Trophoblast cell (in vitro differentiated cells and primary cell): ENCODE measurements around the gene BZW2.

ENCODE experiments used
- DNase-seq, 2 donors: peaks; one replicate each; pipeline ENCODE4 v3.0.0-alpha.2; 2016
- H2AFZ ChIP-seq: 2 replicates; pipeline ENCODE4 v1.6.1; 2013; ENCODE audit warnings: low read length, moderate library complexity, mild to moderate bottlenecking; ENCODE audit not compliant: insufficient read depth, poor library complexity
- H2AK5ac ChIP-seq: 2 replicates; pipeline ENCODE4 v1.6.1; 2013; ENCODE audit warnings: mild to moderate bottlenecking, low read length
- H2BK120ac ChIP-seq: 2 replicates; pipeline ENCODE4 v1.6.1; 2013; ENCODE audit warnings: low read length, mild to moderate bottlenecking, moderate library complexity; ENCODE audit not compliant: insufficient read depth, poor library complexity
- H2BK12ac ChIP-seq: 2 replicates; pipeline ENCODE4 v1.6.1; 2013; ENCODE audit warnings: mild to moderate bottlenecking, low read length, moderate library complexity
- H2BK5ac ChIP-seq: 2 replicates; pipeline ENCODE4 v1.6.1; 2013; ENCODE audit warnings: low read length, low read depth, moderate library complexity, mild to moderate bottlenecking; ENCODE audit not compliant: poor library complexity
- H3K14ac ChIP-seq: 2 replicates; pipeline ENCODE4 v1.6.1; 2013; ENCODE audit warnings: mild to moderate bottlenecking, low read length
- H3K18ac ChIP-seq: 2 replicates; pipeline ENCODE4 v1.6.1; 2013; ENCODE audit warnings: mild to moderate bottlenecking, low read length
- H3K23ac ChIP-seq: 2 replicates; pipeline ENCODE4 v1.6.1; 2013; ENCODE audit warnings: low read length
- H3K27ac ChIP-seq: 2 replicates; pipeline ENCODE4 v1.5.1; 2013; ENCODE audit warnings: low read depth, mild to moderate bottlenecking, inconsistent platforms, low read length, moderate library complexity
- H3K27me3 ChIP-seq: 2 replicates; pipeline ENCODE4 v1.6.1; 2013; ENCODE audit warnings: inconsistent platforms, mild to moderate bottlenecking, low read length, moderate library complexity; ENCODE audit not compliant: insufficient read depth
- H3K36me3 ChIP-seq, 2 experiments: 1 replicate in 1 of 2; 2 replicates in 1 of 2; pipeline ENCODE4 v1.6.1; 2013; ENCODE audit warnings: low read length in 2 of 2, mild to moderate bottlenecking in 2 of 2, moderate library complexity in 1 of 2; ENCODE audit not compliant: insufficient read depth in 2 of 2, control insufficient read depth in 1 of 2
- H3K4ac ChIP-seq: 2 replicates; pipeline ENCODE4 v1.6.1; 2013; ENCODE audit warnings: low read depth, mild to moderate bottlenecking, low read length, moderate library complexity
- H3K4me1 ChIP-seq, 2 experiments: 1 replicate in 1 of 2; 2 replicates in 1 of 2; pipeline ENCODE4 v1.6.1; 2013; ENCODE audit warnings: low read length in 2 of 2, mild to moderate bottlenecking in 2 of 2, moderate library complexity in 1 of 2; ENCODE audit not compliant: insufficient read depth in 2 of 2, control insufficient read depth in 1 of 2
- H3K4me2 ChIP-seq: 2 replicates; pipeline ENCODE4 v1.6.1; 2013; ENCODE audit warnings: inconsistent platforms, mild to moderate bottlenecking, low read length, moderate library complexity
- H3K4me3 ChIP-seq: 2 replicates; pipeline ENCODE4 v1.5.1; 2013; ENCODE audit warnings: mild to moderate bottlenecking, low read depth, low read length, inconsistent platforms
- H3K79me1 ChIP-seq: one replicate; pipeline ENCODE4 v1.6.1; 2013; ENCODE audit warnings: low read length
- H3K79me2 ChIP-seq: 2 replicates; pipeline ENCODE4 v1.6.1; 2013; ENCODE audit warnings: low read length, mild to moderate bottlenecking; ENCODE audit not compliant: control insufficient read depth, insufficient read depth, poor library complexity
- H3K9ac ChIP-seq: 2 replicates; pipeline ENCODE4 v1.6.1; 2013; ENCODE audit warnings: mild to moderate bottlenecking, low read length
- H3K9me3 ChIP-seq: 2 replicates; pipeline ENCODE4 v1.6.1; 2013; ENCODE audit warnings: low read depth, mild to moderate bottlenecking, control low read depth, inconsistent platforms, low read length; ENCODE audit not compliant: insufficient read depth
- H4K12ac ChIP-seq: 2 replicates; pipeline ENCODE4 v1.6.1; 2013; ENCODE audit warnings: low read depth, mild to moderate bottlenecking, low read length, moderate library complexity
- H4K8ac ChIP-seq: 2 replicates; pipeline ENCODE4 v1.6.1; 2013; ENCODE audit warnings: low read depth, mild to moderate bottlenecking, low read length, moderate library complexity
- H4K91ac ChIP-seq: one replicate; pipeline ENCODE4 v1.6.1; 2013; ENCODE audit warnings: low read depth, mild to moderate bottlenecking, low read length, moderate library complexity
- WGBS: extraction: QIAGEN DNeasy Blood & Tissue Kit; methylation state at CpG from one replicate; pipeline ENCODE4 v1.1.7; 2013; ENCODE audit warnings: missing lambda C conversion rate; ENCODE audit not compliant: insufficient read length, insufficient coverage; ENCODE audit errors: extremely low coverage; 5-methylcytosine and 5-hydroxymethylcytosine counted together

The BZW2 gene

GRCh38 chr7:16697507-16698199, 51.7 kb downstream of the BZW2 start:
- peaks cover 24 to 29% of the 10 kb centered on the region in 2 experiments for H3K36me3 ChIP-seq
- no peaks in the 10 kb centered on the region for H3K27me3 ChIP-seq
- no peak overlapping the region for H3K4me3 ChIP-seq
- no peak overlapping the region for H4K12ac ChIP-seq
- peak overlapping the region; percentile 56 for H3K18ac ChIP-seq
- no peak overlapping the region for H4K91ac ChIP-seq
- no peak overlapping the region for H4K8ac ChIP-seq
- no peak overlapping the region for H3K23ac ChIP-seq
- peak in 1 of 2 donors; percentile 74 for DNase-seq
- no peaks in the 10 kb centered on the region for H3K79me1 ChIP-seq
- H2BK5ac ChIP-seq = no peak overlapping the region
- peak overlapping the region; percentile 19 for H3K14ac ChIP-seq
- H2BK120ac ChIP-seq = no peak overlapping the region
- no peak overlapping the region for H3K9ac ChIP-seq
- H3K79me2 ChIP-seq = no peaks in the 10 kb centered on the region
- no peak overlapping the region for H2AFZ ChIP-seq
- no peak overlapping the region for H2AK5ac ChIP-seq
- H2BK12ac ChIP-seq = no peak overlapping the region
- no CpG with 5 or more reads among the region's 8 CpGs for WGBS
- H3K27ac ChIP-seq = no peak overlapping the region
- H3K4ac ChIP-seq = no peak overlapping the region
- no peak overlapping the region for H3K4me2 ChIP-seq
- no peaks in the 10 kb centered on the region for H3K9me3 ChIP-seq
- no peaks in the 10 kb centered on the region for H3K4me1 ChIP-seq

DNA sequence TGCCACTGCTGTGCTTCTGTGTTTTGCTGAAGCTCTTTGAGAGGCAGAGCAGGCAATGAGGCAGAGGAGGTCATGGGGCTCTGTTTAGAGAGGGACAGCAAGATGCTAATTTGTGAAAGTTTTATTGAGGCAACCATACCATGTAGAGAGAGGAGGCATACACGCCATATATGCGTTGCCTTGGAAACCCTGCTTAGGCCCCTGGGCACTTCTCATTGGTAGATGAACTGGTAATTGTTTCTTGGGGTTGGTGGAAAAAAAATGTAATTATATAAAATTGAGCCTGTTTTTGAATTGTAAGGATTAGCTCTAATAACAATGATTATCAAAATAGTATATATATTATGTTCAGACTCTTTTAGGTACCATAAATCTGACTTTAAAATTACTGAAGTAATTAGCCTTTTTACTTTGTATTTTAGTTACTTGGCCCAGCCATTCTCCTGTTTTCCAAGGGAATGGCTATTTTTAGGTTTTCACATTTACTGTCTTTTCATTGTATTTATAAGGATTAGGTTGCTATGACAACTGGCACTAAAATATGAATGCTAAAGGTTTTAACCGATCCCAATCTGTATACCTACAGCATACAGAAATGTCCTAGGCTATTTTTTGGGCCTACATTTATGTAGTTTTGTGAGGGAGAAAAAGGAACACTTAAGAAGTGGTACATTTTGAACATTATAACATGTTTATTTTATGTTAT, 52.4 kb downstream of the BZW2 start:
- Histone ChIP-seq H4K8ac (no peak overlapping the region), H4K91ac (no peak overlapping the region), H2AK5ac (no peak overlapping the region)

GRCh38 chr7:16702441-16702840, 56.5 kb downstream of the BZW2 start:
- Histone ChIP-seq H3K4me2 (no peak overlapping the region), H3K27me3 (no peaks in the 10 kb centered on the region), H3K23ac (no peak overlapping the region), H2BK5ac (no peak overlapping the region), H2AK5ac (no peak overlapping the region), H4K12ac (no peak overlapping the region), H3K79me1 (no peaks in the 10 kb centered on the region), H3K9ac (no peak overlapping the region), H3K36me3 (peaks cover 12 to 22% of the 10 kb centered on the region in 2 experiments), H3K14ac (no peak overlapping the region), H3K79me2 (no peaks in the 10 kb centered on the region), H2BK12ac (no peak overlapping the region), H2AFZ (no peak overlapping the region), H3K4me3 (no peak overlapping the region), H3K4ac (no peak overlapping the region), H2BK120ac (no peak overlapping the region), H3K18ac (no peak overlapping the region), H4K8ac (no peak overlapping the region), H3K9me3 (no peaks in the 10 kb centered on the region), H3K4me1 (no peaks in the 10 kb centered on the region), H4K91ac (no peak overlapping the region), H3K27ac (no peak overlapping the region)
- DNase-seq = no peak

More for the DNA sequence above, 52.4 kb downstream of the BZW2 start:
- Histone ChIP-seq H2BK12ac (no peak overlapping the region), H3K14ac (peak overlapping the region; percentile 19), H3K4ac (no peak overlapping the region), H3K79me1 (no peaks in the 10 kb centered on the region), H3K18ac (peak overlapping the region; percentile 56), H3K27me3 (no peaks in the 10 kb centered on the region), H3K23ac (no peak overlapping the region), H3K9me3 (no peaks in the 10 kb centered on the region), H2BK120ac (no peak overlapping the region), H3K4me3 (no peak overlapping the region), H4K12ac (no peak overlapping the region), H2AFZ (no peak overlapping the region), H3K27ac (no peak overlapping the region), H3K36me3 (peaks cover 24 to 26% of the 10 kb centered on the region in 2 experiments), H3K79me2 (no peaks in the 10 kb centered on the region), H3K4me2 (no peak overlapping the region), H3K4me1 (no peaks in the 10 kb centered on the region), H2BK5ac (no peak overlapping the region), H3K9ac (no peak overlapping the region)
- no CpG with 5 or more reads among the region's 3 CpGs for WGBS
- DNase-seq = no peak

GRCh38 chr7:16708511-16708910, 62.5 kb downstream of the BZW2 start:
- no peaks in the 10 kb centered on the region for H3K27me3 ChIP-seq
- DNase-seq = peak; percentile 39 to 77
- no peak overlapping the region for H2BK120ac ChIP-seq
- peak overlapping the region; percentile 47 for H3K27ac ChIP-seq
- no peak overlapping the region for H4K8ac ChIP-seq
- no CpG with 5 or more reads among the region's 4 CpGs for WGBS
- no peak overlapping the region for H2AFZ ChIP-seq
- no peak overlapping the region for H3K14ac ChIP-seq
- no peak overlapping the region for H3K18ac ChIP-seq
- no peak overlapping the region for H3K4me3 ChIP-seq
- no peaks in the 10 kb centered on the region for H3K79me2 ChIP-seq
- no peaks in the 10 kb centered on the region for H3K79me1 ChIP-seq
- no peak overlapping the region for H3K4ac ChIP-seq
- H3K23ac ChIP-seq = no peak overlapping the region
- no peaks in the 10 kb centered on the region for H3K4me1 ChIP-seq
- H2BK5ac ChIP-seq = no peak overlapping the region
- H2AK5ac ChIP-seq = no peak overlapping the region
- no peaks in the 10 kb centered on the region for H3K9me3 ChIP-seq
- H3K36me3 ChIP-seq = peaks cover 8 to 10% of the 10 kb centered on the region in 2 experiments
- no peak overlapping the region for H3K9ac ChIP-seq
- H3K4me2 ChIP-seq = no peak overlapping the region
- no peak overlapping the region for H2BK12ac ChIP-seq
- H4K12ac ChIP-seq = no peak overlapping the region
- H4K91ac ChIP-seq = no peak overlapping the region
